DND-41 (cell line): ENCODE measurements around the gene ZBTB37.

Source experiments
- ATAC-seq: fragments of 200-7000 bp; cut with Tn5 transposase; 3 replicates; pipeline ENCODE4 v1.9.1; 2021; ENCODE audit warnings: low read depth; ENCODE audit not compliant: insufficient read depth
- DNase-seq: peaks from one replicate; pipeline ENCODE4 v3.0.0-alpha.2; 2020
- H2AFZ ChIP-seq: 2 replicates; pipeline ENCODE4 v1.6.0; 2012; ENCODE audit warnings: low read depth, low read length
- H3K27ac ChIP-seq: 2 replicates; pipeline ENCODE4 v1.5.1; 2012; ENCODE audit warnings: low read length, inconsistent platforms
- H3K27me3 ChIP-seq: fragments of 200-600 bp; sonication (generic); 2 replicates; pipeline ENCODE4 v1.6.0; 2012; ENCODE audit warnings: low read length, mild to moderate bottlenecking, inconsistent platforms; ENCODE audit not compliant: insufficient read depth, poor library complexity
- H3K36me3 ChIP-seq: 2 replicates; pipeline ENCODE4 v1.5.1; 2012; ENCODE audit warnings: low read length, inconsistent platforms; ENCODE audit not compliant: insufficient read depth
- H3K4me1 ChIP-seq: 2 replicates; pipeline ENCODE4 v1.5.1; 2012; ENCODE audit warnings: mild to moderate bottlenecking, low read length; ENCODE audit not compliant: insufficient read depth
- H3K4me2 ChIP-seq: 2 replicates; pipeline ENCODE4 v1.6.0; 2012; ENCODE audit warnings: mild to moderate bottlenecking, moderate library complexity, low read length, inconsistent platforms; ENCODE audit not compliant: insufficient read depth
- H3K4me3 ChIP-seq, 2 experiments: fragments of 200-600 bp in 1 of 2; shearing (Covaris generic) in 1 of 2; 2 replicates each; pipeline ENCODE4 v1.5.1; 2012 to 2016; ENCODE audit warnings: inconsistent platforms in 2 of 2, low read length in 2 of 2, mild to moderate bottlenecking in 2 of 2, low read depth in 1 of 2, moderate library complexity in 1 of 2
- H3K79me2 ChIP-seq: 2 replicates; pipeline ENCODE4 v1.6.0; 2012; ENCODE audit warnings: low read length, inconsistent platforms; ENCODE audit not compliant: insufficient read depth
- H3K9ac ChIP-seq: 2 replicates; pipeline ENCODE4 v1.6.0; 2012; ENCODE audit warnings: low read depth, mild to moderate bottlenecking, inconsistent platforms, low read length, moderate library complexity
- H3K9me3 ChIP-seq: 2 replicates; pipeline ENCODE4 v1.5.1; 2012; ENCODE audit warnings: low read length, moderate library complexity, mild to moderate bottlenecking, inconsistent platforms; ENCODE audit not compliant: insufficient read depth, severe bottlenecking
- H4K20me1 ChIP-seq: 2 replicates; pipeline ENCODE4 v1.6.0; 2012; ENCODE audit warnings: low read length; ENCODE audit not compliant: insufficient read depth
- CTCF ChIP-seq: IDR thresholded peaks from 2 replicates; pipeline ENCODE4 v1.5.1; 2012; ENCODE audit warnings: borderline replicate concordance, low read length, moderate library complexity, mild to moderate bottlenecking; ENCODE audit not compliant: poor library complexity, severe bottlenecking; ENCODE audit errors: extremely low read depth
- EZH2 ChIP-seq: IDR thresholded peaks from 3 replicates; pipeline ENCODE4 v1.6.1; 2012; ENCODE audit warnings: borderline replicate concordance, low read depth, mild to moderate bottlenecking, moderate library complexity, low read length, inconsistent platforms; ENCODE audit not compliant: severe bottlenecking

ZBTB37 gene

GRCh38 chr1:173832748-173833147 is 35.4 kb upstream of the ZBTB37 start:
- H3K4me3 ChIP-seq: no peak overlapping the region
- DNase-seq: no peak
- no peaks in the 10 kb centered on the region for H3K9me3 ChIP-seq
- TF ChIP-seq EZH2 (no peak), CTCF (no peak)
- H3K9ac ChIP-seq: no peak overlapping the region
- no peak overlapping the region for H2AFZ ChIP-seq
- H3K79me2 ChIP-seq: peaks cover 12% of the 10 kb centered on the region; the same call in 1 of the 2 replicates
- peaks cover 65% of the 10 kb centered on the region for H3K36me3 ChIP-seq
- H3K4me1 ChIP-seq: peaks cover 8% of the 10 kb centered on the region; the same call in 1 of the 2 replicates
- H3K27me3 ChIP-seq: no peaks in the 10 kb centered on the region
- H3K4me2 ChIP-seq: no peak overlapping the region
- no peak overlapping the region for H3K27ac ChIP-seq
- H4K20me1 ChIP-seq: no peaks in the 10 kb centered on the region
- no peak for ATAC-seq

GRCh38 chr1:173852105-173852504 is 16.1 kb upstream of the ZBTB37 start:
- DNase-seq (no peak), ATAC-seq (no peak)

GRCh38 chr1:173853074-173853473 is 15.1 kb upstream of the ZBTB37 start:
- no peak for DNase-seq
- Histone ChIP-seq H3K9ac (no peak overlapping the region), H3K36me3 (peaks cover 81% of the 10 kb centered on the region), H3K79me2 (no peaks in the 10 kb centered on the region), H3K4me3 (no peak overlapping the region), H4K20me1 (no peaks in the 10 kb centered on the region), H3K27ac (no peak overlapping the region), H3K27me3 (no peaks in the 10 kb centered on the region), H3K9me3 (no peaks in the 10 kb centered on the region), H3K4me1 (no peaks in the 10 kb centered on the region), H2AFZ (no peak overlapping the region), H3K4me2 (no peak overlapping the region)
- ATAC-seq: no peak
- TF ChIP-seq EZH2 (no peak), CTCF (no peak)

More at GRCh38 chr1:173852105-173852504, 16.1 kb upstream of the ZBTB37 start:
- H3K79me2 ChIP-seq: no peaks in the 10 kb centered on the region
- H3K9me3 ChIP-seq: no peaks in the 10 kb centered on the region
- no peaks in the 10 kb centered on the region for H4K20me1 ChIP-seq
- no peak for TF ChIP-seq EZH2
- no peak for TF ChIP-seq CTCF
- no peaks in the 10 kb centered on the region for H3K4me1 ChIP-seq
- H3K27ac ChIP-seq: no peak overlapping the region
- H2AFZ ChIP-seq: no peak overlapping the region
- no peak overlapping the region for H3K4me2 ChIP-seq
- no peaks in the 10 kb centered on the region for H3K27me3 ChIP-seq
- no peak overlapping the region for H3K4me3 ChIP-seq
- peaks cover 71% of the 10 kb centered on the region for H3K36me3 ChIP-seq
- H3K9ac ChIP-seq: no peak overlapping the region

GRCh38 chr1:173856014-173856413 is 12.2 kb upstream of the ZBTB37 start:
- H3K4me3 ChIP-seq: no peak overlapping the region
- ATAC-seq (no peak), DNase-seq (no peak)
- TF ChIP-seq EZH2 (no peak), CTCF (no peak)
- H2AFZ ChIP-seq: no peak overlapping the region
- H4K20me1 ChIP-seq: no peaks in the 10 kb centered on the region
- H3K4me1 ChIP-seq: no peaks in the 10 kb centered on the region
- H3K27ac ChIP-seq: no peak overlapping the region
- no peaks in the 10 kb centered on the region for H3K9me3 ChIP-seq
- H3K27me3 ChIP-seq: no peaks in the 10 kb centered on the region
- H3K79me2 ChIP-seq: no peaks in the 10 kb centered on the region
- H3K36me3 ChIP-seq: peaks cover 81% of the 10 kb centered on the region
- no peak overlapping the region for H3K4me2 ChIP-seq
- H3K9ac ChIP-seq: no peak overlapping the region
